ENCODE data around the gene FDCSP.
"Not testable (repeated sequence)": the region's sequence is repeated elsewhere in the genome, so short reads cannot be mapped to it uniquely, and the experiment has no call there.

Gene FDCSP

DNA sequence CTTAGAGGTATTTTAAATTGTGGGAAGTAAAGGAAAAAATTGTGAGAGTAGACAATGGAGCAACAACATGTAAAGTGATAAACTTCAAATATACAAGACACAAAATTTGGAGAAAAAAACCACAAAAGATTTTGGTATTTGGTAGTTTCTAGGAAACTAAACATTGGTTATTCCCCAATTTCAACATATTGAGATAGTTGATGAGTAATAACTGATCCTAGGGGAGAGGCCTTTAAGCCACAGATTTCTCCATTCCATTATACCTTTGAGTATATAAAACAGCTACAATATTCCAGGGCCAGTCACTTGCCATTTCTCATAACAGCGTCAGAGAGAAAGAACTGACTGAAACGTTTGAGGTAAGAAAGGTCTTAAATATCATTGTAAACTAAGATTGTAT lies at the start of gene FDCSP:
TSS of gene FDCSP (plus strand) at position 301 of the 400 bp plus-strand sequence. CDS start 5,071 bp downstream, outside the sequence.
- no peak for DNase-seq

DNA sequence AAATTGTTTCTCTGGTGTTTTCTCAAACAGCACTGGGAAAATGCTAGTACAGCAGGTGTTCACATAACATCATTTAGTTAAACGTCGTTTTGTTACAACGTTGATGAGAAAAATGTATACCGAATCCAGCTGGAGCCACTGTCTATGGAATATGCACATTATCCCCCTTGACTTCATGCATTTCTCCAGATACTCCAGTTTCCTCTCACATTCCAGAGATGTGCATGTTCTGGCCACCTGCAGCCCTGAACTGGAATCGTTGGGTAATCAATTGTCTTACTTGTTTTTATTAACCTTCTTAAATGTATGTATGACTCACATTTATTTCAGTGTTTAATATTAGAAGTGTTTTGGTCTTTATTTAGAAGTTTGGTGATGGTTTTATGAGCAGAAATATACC lies 48.8 kb upstream of the FDCSP start:
- no peak for DNase-seq

DNA sequence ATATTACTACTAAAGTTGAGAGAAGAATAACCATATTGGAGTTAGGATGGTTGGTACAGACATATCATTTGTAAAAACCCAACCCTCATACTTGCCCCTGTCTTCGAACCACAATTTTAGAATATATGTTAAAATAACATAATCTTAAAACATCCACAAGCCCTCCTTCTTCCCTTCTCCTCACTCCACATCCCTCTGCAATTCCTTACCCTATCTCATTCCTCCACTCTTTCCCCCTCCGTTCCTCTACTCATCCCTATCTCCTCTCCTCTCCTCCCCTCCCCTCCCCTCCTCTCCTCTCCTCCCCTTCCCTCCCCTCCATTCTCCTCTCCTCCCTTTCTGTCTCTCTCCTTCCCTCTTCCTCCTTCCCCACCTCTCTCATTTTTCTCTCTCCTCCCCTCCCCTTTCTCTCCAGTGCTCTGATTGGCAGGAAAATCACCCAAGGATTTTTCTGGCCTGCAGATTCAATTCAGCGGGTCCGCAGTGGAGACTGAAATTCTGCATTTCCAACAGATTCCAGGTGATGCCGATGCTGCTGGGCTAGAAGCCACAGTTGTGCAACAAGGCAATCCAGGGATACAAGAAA lies 47.8 kb upstream of the FDCSP start:
- no peak for DNase-seq

DNA sequence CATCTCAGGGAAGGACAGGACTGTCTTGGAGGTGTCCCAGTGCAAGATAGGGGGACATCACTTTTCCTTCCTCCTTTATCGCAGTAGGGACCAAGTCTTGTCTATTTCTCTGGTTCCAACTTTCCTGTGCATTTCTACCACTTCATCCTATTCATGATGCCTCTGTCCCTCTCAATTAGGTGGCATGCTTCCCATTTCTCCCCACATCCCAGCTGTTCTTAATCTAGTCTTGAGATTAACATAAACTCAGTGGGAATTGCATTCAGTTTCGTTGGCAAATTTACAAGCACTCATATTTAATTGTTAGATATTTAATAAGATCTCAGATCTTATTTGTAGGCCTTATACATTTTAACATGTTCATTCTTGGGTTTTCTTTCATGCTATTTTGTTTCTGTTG lies 46.1 kb upstream of the FDCSP start:
- no peak for DNase-seq

DNA sequence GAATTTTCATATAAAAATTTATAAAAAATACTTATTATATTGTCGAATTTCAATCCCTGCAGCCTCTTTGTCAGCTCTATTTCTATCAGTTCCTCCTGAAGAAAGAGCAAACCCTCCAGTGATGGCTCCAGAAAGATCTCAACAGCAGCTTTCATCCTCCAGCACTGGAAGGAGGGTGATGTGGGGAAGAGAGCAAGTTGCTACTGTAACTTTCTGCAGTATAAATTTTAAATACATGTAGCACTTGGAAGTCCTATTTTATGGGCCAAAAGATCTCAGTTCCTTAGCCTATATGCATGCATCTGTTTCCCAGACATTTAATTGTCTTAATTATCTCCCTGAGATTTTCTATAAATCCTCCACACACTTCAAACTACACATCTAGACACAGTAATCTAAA lies 44.1 kb upstream of the FDCSP start:
- no peak for DNase-seq

DNA sequence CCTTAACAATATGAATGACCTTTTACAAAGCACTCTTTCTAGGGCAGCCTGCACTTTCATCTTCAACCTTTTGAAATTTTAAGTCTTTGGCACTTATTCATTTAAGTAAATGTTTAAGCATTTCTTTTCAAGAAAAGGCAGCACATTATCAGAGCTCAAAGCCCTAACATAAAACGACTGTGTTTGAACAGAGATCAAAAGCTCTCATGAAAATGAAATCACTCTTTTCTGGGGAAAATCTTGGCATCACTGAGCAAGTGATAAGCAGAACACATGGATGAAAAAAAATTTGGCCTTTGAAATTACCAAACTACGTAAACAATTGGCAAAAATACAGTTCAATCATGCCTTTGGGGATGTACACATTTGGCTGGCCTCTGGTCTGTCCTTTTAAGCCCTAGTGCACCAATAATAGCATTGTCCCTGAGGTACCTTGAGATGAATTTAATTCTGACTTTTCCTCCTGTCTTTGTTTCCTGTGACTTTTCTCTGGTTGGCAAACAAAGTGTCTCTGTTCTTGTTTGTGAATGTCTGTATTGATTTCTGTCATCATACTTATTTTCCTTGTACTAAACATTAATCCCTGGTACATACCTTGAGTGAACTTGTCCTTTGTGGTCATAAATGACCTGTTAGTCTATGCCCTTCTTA lies 43.3 kb upstream of the FDCSP start:
- DNase-seq: no peak

DNA sequence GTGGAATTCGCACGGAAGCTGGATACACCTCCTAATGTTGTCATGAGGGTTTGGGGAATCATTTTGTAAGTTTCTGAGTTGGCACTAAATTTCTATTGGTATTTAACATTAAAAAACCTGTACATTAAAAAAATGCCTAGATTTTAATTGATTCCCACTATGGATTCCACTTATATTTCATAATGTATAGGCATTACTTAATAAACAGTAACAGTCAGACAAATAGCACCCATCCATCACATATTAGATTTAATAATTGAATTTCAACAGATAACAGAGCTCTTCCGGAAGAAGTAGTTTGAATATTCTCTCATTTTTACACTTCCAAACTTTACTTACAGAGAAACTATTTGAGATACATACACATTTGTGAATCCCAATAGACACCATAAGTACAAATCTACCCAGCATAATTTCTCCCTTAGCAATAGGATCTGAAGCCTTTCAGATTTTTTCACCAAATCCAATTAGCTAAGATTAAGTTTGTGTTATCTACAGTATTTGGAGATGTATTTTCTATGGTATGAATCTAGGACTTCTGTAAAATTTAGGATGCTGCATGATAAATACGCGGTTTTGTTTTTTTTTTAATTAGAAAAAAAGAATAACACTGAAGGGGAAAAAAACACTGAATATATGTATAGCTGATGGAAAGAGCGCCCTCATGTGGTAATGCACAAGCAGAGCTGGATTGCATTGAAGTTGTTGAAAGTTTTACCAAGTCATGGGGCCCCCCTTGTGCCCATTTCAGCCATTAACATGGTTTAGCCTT lies 42.6 kb upstream of the FDCSP start:
- no peak for DNase-seq

DNA sequence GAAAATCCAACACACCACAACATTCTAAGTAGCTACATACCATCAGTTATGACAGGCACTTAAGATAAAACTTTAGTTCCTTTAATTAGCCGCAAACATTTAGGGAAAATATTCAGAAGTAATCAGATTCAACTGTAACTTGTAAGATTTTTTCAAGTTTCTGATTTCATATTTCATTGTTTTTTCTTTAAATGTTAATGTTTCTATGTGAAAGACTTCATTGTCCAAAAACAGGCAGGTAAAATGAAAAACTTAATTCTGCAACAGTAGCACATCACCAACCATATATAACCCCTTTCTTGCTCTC lies 42.0 kb upstream of the FDCSP start:
- DNase-seq: no peak

DNA sequence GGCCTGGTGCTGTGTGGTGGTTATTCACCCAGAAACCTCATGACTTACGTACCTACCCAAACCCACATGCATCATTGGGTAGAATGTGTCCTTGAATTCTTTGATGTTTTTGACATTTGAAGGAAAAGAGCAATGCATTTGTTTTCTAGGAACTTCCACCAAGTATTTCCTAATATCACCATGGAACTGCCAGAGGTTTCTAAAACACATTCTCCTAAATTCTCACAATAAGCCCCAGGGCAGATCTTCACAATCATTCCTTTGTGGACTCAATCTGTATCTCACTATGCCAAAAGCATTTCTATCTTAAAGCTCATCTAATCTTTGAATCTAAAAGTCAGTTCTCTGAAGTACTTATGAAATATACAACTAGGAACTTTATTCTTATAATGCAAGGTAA lies 38.7 kb upstream of the FDCSP start:
- no peak for DNase-seq

DNA sequence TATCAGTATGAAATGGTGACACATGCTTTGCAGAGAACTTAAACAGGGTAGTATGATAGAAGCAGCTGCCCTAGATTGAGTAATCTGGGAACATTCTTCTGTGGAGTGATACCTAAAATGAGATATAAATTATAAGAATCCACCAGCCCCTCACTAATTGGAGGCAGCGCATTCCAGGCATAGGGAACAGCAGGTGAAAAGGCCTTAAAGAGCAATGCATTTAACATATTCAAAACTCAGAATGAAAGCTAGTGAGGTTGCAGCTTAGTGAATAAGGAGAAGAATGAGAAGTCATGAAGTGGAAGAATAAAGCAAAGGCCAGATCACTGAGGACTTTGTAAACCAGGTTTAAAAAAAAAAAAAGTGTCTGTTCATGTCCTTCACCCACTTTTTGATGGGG lies 35.3 kb upstream of the FDCSP start:
- DNase-seq: no peak

DNA sequence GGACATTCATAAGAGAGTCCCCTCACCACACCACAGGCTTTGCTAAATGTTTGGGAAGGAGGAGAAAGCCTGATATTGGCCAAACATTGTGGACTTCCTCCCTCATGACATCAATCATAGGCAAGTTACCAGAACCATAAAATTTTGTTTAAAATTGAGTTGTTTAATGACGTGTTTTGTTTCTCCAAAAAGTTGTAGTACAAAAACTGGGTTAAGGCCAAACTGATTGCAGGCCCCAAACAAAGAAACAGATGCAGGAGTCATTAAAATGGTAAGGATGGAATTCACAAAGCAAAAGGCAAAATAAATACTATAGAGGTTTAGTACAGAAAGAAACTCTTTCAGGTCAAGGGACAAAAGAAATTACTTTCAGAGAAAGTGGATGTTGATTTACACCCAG lies 34.3 kb upstream of the FDCSP start:
- DNase-seq: no peak

DNA sequence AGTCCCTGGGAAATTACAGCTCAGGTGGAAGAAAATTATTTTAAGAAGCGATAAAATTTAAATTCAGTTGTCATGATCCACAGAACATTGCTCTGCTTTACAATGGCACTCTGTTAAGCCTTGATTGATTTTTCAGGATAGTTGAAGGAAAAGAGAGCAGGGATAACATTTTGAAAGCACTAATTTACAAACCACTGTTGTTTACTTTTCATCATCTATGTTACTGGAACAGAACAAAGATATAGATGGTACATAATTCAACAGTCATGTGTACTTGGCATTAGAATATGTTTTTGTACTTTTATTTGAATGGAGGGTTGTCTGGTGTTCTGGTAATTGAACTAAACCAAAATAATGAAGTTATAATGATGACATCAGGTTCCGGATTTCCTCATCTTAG lies 33.0 kb upstream of the FDCSP start:
- DNase-seq: no peak

DNA sequence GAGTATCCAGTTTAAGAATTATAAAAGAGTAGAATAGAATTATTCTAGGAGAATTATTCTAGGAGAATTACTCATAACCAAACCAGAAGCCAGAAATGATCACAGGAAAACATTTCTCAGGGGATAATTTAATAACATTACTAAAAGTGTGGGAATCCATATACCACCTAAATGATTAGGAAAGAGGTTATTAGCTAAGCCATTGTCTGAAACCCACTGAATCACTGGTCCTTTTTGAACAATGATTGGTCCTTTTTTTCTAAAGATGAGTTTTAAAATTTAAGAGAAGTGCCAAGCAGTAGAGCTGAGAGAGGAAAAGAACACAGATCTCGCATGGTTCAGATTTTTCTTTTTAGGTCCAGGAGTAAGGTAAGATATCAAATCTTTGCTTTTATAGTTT lies 30.5 kb upstream of the FDCSP start, which contains the start of gene ODAM:
TSS of gene ODAM (plus strand) at position 301 of the 400 bp plus-strand sequence. CDS start 819 bp downstream, outside the sequence.
- DNase-seq: no peak

DNA sequence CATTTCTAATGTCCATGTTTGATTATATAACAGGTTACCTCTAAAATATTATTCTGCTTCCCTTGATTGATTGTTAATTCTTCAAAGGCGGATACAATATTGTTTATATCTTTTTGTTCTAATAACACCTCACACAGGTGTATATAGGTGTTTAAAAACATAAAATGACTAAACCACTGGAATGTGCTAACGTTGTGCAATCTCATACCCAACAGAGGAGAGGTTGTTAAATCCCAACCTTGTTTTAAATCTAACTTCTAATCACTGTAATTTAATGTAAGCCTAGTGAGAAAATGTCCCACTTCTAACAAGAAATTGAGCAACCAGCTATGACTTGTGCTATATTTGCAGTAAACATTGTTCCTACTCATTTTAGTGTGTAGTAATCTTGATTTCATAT lies 29.1 kb upstream of the FDCSP start:
- no peak for DNase-seq

DNA sequence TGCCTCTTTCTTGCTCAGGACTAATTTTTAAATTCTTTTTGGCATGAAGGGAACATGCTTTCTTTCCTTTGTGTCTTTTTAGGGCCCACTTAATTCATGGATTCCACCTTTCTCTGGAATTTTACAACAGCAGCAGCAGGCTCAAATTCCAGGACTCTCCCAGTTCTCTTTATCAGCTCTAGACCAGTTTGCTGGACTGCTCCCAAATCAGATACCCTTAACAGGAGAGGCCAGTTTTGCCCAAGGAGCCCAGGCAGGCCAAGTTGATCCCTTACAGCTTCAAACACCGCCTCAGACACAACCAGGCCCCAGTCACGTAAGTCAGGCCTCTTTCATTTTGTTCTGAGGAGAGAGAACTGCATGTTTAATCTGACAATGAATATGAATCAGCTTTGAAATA lies 28.1 kb upstream of the FDCSP start:
- DNase-seq: no peak

DNA sequence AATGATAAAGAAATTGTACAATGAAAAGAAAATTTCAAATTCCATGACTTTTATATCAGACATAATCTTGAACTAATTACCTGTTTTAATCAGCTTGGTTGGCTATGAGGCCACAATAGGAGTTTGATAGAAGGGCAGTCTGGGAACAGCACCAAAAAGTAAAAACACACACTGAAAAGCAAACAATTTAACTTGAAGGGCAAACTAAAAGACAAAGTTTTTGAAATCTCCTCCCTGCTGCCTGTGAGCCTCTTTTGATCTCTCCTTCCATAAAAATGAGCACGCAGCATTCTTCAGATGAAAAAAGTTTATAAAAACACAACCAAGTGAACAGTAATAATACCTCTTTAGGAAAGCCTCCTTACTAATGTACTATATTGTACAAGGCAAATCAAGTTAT lies 22.3 kb upstream of the FDCSP start:
- no peak for DNase-seq

DNA sequence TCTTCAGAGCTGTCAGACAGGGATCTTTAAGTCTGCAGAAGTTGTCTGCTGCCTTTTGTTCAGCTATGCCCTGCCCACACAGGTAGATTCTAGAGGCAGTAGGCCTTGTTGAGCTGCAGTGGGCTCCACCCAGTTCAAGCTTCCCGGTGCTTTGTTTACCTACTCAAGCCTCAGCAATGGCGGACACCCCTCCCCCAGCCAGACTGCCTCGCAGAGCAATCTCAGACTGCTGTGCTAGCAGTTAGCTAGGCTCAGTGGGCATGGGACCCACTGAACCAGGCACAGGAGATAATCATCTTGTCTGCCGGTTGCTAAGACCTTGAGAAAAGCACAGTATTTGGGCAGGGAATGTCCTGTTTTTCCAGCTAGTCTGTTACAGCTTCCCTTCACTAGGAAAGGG lies 13.2 kb upstream of the FDCSP start:
- DNase-seq: not testable (repeated sequence)

DNA sequence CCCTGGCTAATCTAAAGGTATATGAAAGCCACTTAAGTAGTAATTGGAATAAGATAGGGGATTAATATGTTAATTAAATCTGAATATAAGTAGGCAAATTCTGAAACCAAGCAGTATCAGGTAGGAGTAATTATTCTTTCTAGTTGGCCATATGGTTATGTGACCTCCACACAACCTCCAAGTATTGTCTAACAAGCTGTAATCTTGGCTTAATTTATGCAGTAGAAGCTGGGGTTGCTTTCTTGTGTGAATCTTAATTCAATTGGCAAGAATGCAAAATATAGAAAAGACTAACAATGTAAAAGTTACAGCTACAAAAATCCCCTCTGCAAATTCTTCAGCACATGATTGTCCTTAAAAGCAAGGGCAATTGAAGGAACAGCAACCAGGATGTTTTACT lies 9.8 kb upstream of the FDCSP start:
- not testable (repeated sequence) for DNase-seq

DNA sequence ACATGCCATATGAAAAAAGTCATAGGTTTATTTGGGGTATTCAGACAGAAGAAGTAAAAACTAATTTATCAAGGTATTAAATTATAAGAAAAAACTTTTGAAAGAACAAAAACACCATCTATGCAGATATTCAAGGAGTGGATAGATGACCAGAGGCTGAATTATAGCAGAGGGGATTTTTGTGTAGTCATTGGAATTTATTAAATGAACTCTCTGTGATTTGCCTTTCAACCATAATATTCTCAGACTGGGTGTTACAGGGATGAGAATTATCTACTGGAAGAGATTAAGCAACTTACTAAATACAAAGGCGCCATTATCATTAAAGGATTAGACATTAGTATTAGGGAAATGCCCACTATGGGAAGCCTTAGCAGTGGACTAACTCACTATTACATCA lies 9.4 kb upstream of the FDCSP start:
- DNase-seq: not testable (repeated sequence)

DNA sequence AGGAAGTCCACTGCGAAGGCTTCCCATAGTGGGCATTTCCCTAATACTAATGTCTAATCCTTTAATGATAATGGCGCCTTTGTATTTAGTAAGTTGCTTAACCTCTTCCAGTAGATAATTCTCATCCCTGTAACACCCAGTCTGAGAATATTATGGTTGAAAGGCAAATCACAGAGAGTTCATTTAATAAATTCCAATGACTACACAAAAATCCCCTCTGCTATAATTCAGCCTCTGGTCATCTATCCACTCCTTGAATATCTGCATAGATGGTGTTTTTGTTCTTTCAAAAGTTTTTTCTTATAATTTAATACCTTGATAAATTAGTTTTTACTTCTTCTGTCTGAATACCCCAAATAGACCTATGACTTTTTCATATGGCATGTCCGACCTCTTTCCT lies 4.5 kb upstream of the FDCSP start:
- not testable (repeated sequence) for DNase-seq

DNA sequence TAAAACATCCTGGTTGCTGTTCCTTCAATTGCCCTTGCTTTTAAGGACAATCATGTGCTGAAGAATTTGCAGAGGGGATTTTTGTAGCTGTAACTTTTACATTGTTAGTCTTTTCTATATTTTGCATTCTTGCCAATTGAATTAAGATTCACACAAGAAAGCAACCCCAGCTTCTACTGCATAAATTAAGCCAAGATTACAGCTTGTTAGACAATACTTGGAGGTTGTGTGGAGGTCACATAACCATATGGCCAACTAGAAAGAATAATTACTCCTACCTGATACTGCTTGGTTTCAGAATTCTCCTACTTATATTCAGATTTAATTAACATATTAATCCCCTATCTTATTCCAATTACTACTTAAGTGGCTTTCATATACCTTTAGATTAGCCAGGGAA lies 4.1 kb upstream of the FDCSP start:
- not testable (repeated sequence) for DNase-seq

DNA sequence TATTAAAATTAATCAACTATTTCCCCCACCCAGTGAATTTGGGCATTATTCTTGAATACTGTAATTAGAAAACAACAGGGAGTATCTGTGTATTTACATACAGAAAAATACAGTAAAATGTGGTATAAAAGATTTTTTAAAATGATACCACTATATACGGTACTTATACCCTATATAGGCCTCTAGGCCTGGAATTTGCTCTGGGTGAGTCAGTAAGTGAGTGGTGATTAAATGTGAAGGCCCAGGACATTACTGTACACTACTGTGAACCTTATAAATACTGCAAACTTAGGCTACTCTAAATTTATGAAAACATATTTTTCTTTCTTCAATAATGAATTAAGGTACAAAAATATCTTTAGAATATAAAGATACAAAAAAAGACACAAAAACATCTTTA lies 10.2 kb downstream of the FDCSP start:
- no peak for DNase-seq

DNA sequence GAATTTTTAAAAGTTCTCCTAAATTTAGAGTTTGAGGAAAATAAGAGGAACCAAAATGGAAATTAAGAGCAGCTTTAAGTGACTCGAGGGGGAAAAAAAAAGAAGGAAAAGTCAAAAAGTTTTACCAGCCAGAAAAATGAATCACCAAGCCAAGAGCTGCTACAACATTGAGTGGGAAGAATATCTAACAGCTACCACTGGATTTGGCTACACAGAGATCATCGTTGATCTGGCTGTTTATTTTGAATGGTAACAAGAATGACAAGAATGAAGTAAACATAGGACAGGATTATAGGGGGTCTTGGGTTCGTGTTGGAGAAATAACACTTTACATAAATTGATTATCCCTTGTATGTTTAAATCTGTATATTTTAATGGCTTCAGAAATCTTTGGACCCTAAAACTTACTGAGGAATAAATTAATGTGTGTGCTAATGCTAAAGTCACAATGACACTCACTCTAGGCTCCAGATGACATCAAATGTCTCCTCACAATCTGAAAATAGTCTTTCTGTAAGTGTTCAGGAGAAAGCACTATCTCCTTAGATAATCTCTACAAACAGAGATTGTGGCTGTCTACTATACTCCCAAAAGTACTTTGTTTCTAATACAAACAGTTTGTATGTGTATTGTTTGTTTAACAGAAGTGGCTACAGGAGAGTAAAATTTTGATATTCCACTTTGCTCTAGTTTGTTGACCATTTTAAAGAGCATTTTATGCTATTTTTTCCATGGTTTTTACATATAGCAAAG lies 13.4 kb downstream of the FDCSP start:
- DNase-seq: no peak

Measured in HCEC 1CT (cell line).